Measurements from ENCODE around the gene PROCA1. TPM values are rescaled to one million over a fixed set of nuclear protein-coding genes. Genes with fewer than 3 reads are reported as not detected.
A peak's percentile ranks its signal among the peaks of the same experiment; 100 is the strongest.

The PROCA1 gene
- total RNA-seq, 1 donor from 2014 or later, result 12.5 TPM

- Histone ChIP-seq H3K9me3 (ENCODE audit: low read depth) (no peaks in the 10 kb centered on the region), H2AFZ (replicated peaks) (no peak overlapping the region), H3K4me1 (peaks cover 20% of the 10 kb centered on the region), H4K20me1 (ENCODE audit: low read depth) (no peaks in the 10 kb centered on the region), H3K27me3 (no peaks in the 10 kb centered on the region), H3K79me2 (ENCODE audit: low read depth) (peaks cover 44% of the 10 kb centered on the region), H3K4me2 (peak overlapping the region; percentile 75), H3K27ac (peak overlapping the region; percentile 87), H3K36me3 (no peaks in the 10 kb centered on the region), H3F3A (ENCODE audit: low read depth) (peaks cover 50% of the 10 kb centered on the region), H3K4me3 (peak overlapping the region; percentile 62), H3K9ac (no peak overlapping the region)
- peaks cover 41% of the 10 kb centered on the region for H3K4me1 Mint-ChIP-seq
- peak overlapping the region; percentile 95 for H3K27ac Mint-ChIP-seq
- H3K36me3 Mint-ChIP-seq, result peaks cover 24% of the 10 kb centered on the region
- peak overlapping the region; percentile 97 for H3K4me3 Mint-ChIP-seq
- peaks cover 9% of the 10 kb centered on the region for H3K27me3 Mint-ChIP-seq (ENCODE audit: insufficient read depth, low read depth)
- peak; percentile 80 for DNase-seq (ENCODE audit: low spot score)
- H3K9me3 Mint-ChIP-seq, result no peaks in the 10 kb centered on the region
- TF ChIP-seq EZH2 (IDR thresholded peaks at IDR 0.05) (no peak), EZH2phosphoT487 (IDR thresholded peaks at IDR 0.05) (no peak)
- TF ChIP-seq, protein P1, sequence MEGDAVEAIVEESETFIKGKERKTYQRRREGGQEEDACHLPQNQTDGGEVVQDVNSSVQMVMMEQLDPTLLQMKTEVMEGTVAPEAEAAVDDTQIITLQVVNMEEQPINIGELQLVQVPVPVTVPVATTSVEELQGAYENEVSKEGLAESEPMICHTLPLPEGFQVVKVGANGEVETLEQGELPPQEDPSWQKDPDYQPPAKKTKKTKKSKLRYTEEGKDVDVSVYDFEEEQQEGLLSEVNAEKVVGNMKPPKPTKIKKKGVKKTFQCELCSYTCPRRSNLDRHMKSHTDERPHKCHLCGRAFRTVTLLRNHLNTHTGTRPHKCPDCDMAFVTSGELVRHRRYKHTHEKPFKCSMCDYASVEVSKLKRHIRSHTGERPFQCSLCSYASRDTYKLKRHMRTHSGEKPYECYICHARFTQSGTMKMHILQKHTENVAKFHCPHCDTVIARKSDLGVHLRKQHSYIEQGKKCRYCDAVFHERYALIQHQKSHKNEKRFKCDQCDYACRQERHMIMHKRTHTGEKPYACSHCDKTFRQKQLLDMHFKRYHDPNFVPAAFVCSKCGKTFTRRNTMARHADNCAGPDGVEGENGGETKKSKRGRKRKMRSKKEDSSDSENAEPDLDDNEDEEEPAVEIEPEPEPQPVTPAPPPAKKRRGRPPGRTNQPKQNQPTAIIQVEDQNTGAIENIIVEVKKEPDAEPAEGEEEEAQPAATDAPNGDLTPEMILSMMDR (IDR thresholded peaks at IDR 0.05), result no peak
Observed at GRCh38 chr17:28712032-28712704, 480 bp upstream of the PROCA1 start.

GRCh38 chr17:28710861-28711722 lies 596 bp downstream of the PROCA1 start:
- Histone ChIP-seq H3K9ac (peak overlapping the region; percentile 82), H3K4me2 (peak overlapping the region; percentile 78), H3K79me2 (ENCODE audit: low read depth) (peaks cover 34% of the 10 kb centered on the region), H3F3A (ENCODE audit: low read depth) (peaks cover 48% of the 10 kb centered on the region), H3K27ac (peak overlapping the region; percentile 97), H4K20me1 (ENCODE audit: low read depth) (peaks cover 5% of the 10 kb centered on the region), H3K36me3 (no peaks in the 10 kb centered on the region), H3K4me3 (peak overlapping the region; percentile 62), H3K4me1 (peaks cover 15% of the 10 kb centered on the region), H3K27me3 (no peaks in the 10 kb centered on the region), H3K9me3 (ENCODE audit: low read depth) (no peaks in the 10 kb centered on the region), H2AFZ (replicated peaks) (no peak overlapping the region)
- Mint-ChIP-seq H3K36me3 (peaks cover 24% of the 10 kb centered on the region), H3K9me3 (no peaks in the 10 kb centered on the region), H3K27ac (peak overlapping the region; percentile 100), H3K4me1 (peaks cover 40% of the 10 kb centered on the region), H3K27me3 (ENCODE audit: insufficient read depth, low read depth) (peaks cover 9% of the 10 kb centered on the region), H3K4me3 (peak overlapping the region; percentile 97)
- peak; percentile 98 for DNase-seq (ENCODE audit: low spot score)
- TF ChIP-seq, protein P1 (IDR thresholded peaks at IDR 0.05), result no peak

- peaks cover 34% of the 10 kb centered on the region for H3K4me1 Mint-ChIP-seq
- Histone ChIP-seq H3K27me3 (no peaks in the 10 kb centered on the region), H3K4me2 (no peak overlapping the region), H3K9me3 (ENCODE audit: low read depth) (no peaks in the 10 kb centered on the region), H3K27ac (no peak overlapping the region), H4K20me1 (ENCODE audit: low read depth) (peaks cover 31% of the 10 kb centered on the region), H3K4me1 (peaks cover 18% of the 10 kb centered on the region), H3K4me3 (no peak overlapping the region), H3K79me2 (ENCODE audit: low read depth) (peaks cover 23% of the 10 kb centered on the region), H3K9ac (no peak overlapping the region), H3F3A (ENCODE audit: low read depth) (peaks cover 53% of the 10 kb centered on the region), H2AFZ (replicated peaks) (no peak overlapping the region), H3K36me3 (no peaks in the 10 kb centered on the region)
- H3K27ac Mint-ChIP-seq, result peak overlapping the region; percentile 2
- no peak for DNase-seq (ENCODE audit: low spot score)
- no peaks in the 10 kb centered on the region for H3K9me3 Mint-ChIP-seq
- H3K27me3 Mint-ChIP-seq (ENCODE audit: insufficient read depth, low read depth), result peaks cover 9% of the 10 kb centered on the region
- H3K4me3 Mint-ChIP-seq, result peak overlapping the region; percentile 5
- H3K36me3 Mint-ChIP-seq, result peaks cover 5% of the 10 kb centered on the region
- TF ChIP-seq EZH2phosphoT487 (IDR thresholded peaks at IDR 0.05) (no peak), EZH2 (IDR thresholded peaks at IDR 0.05) (no peak)
- TF ChIP-seq, protein P1 (IDR thresholded peaks at IDR 0.05), result no peak
Observed at GRCh38 chr17:28707339-28707720, 4.4 kb downstream of the PROCA1 start.
